Measurements from ENCODE around the gene ITGA3. TPM values are rescaled to one million over a fixed set of nuclear protein-coding genes. Genes with fewer than 3 reads are reported as not detected.
A peak's percentile ranks its signal among the peaks of the same experiment; 100 is the strongest.

ITGA3 gene
- total and polyA plus RNA-seq, 2 of the 13 experiments (the other 11 are each of a cell fraction or from before 2014, with no cell fraction given) = 0.48 to 0.69 TPM

DNA sequence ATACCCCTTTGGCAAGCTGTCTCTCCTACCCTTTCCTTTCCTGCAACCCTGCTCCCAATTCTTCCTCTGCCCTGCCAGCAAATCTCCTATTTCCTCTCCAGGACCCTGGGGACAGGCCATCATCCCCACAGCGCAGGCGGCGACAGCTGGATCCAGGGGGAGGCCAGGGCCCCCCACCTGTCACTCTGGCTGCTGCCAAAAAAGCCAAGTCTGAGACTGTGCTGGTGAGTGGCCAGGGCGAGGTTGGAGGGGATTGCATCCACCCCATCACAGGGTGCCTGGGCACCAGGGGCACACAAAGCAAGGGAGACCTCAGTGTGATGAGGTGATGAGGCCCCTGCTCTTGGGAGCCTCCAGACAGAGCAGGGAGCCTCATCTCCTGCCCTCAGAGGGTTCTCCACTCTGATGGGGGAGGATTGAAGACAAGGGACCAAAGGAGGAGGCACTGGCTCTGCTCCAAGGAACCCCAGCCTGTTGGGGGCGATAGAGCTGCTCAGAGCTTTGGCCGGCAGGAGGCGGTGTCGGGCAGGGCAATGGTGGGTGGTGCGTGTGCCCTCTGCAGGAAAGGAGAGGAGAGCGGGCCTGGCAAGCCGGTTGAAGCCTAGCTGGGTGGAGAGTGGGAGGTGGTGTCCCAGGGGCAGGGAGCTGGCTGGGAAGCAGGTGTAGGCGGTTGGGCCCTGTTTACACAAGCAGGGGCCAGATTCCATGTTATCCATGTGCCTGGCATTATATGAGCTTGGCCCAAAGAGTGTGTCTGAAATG lies 23.6 kb downstream of the ITGA3 start (continued):
- TF ChIP-seq, protein P1, sequence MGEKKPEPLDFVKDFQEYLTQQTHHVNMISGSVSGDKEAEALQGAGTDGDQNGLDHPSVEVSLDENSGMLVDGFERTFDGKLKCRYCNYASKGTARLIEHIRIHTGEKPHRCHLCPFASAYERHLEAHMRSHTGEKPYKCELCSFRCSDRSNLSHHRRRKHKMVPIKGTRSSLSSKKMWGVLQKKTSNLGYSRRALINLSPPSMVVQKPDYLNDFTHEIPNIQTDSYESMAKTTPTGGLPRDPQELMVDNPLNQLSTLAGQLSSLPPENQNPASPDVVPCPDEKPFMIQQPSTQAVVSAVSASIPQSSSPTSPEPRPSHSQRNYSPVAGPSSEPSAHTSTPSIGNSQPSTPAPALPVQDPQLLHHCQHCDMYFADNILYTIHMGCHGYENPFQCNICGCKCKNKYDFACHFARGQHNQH (CRISPR knock-in tag; IDR thresholded peaks at IDR 0.05) = peak; percentile 46; the same call in 1 of the 2 replicates
- TF ChIP-seq TBX2 (CRISPR knock-in tag; IDR thresholded peaks at IDR 0.05; ENCODE audit: borderline replicate concordance) = peak; percentile 36; the same call in 1 of the 2 replicates
- no peak for TF ChIP-seq SYNCRIP (IDR thresholded peaks at IDR 0.05; ENCODE audit: insufficient read depth, low read depth, low read length)
- no peak for TF ChIP-seq ZNF292 (CRISPR knock-in tag; IDR thresholded peaks at IDR 0.05; ENCODE audit: borderline replicate concordance, low read depth)
- TF ChIP-seq JUNB (CRISPR knock-in tag; IDR thresholded peaks at IDR 0.05; ENCODE audit: borderline replicate concordance) = no peak
- TF ChIP-seq RFX1 (IDR thresholded peaks at IDR 0.05) = no peak
- no peak for TF ChIP-seq MED1 (CRISPR knock-in tag; IDR thresholded peaks at IDR 0.05)
- TF ChIP-seq, protein P2, sequence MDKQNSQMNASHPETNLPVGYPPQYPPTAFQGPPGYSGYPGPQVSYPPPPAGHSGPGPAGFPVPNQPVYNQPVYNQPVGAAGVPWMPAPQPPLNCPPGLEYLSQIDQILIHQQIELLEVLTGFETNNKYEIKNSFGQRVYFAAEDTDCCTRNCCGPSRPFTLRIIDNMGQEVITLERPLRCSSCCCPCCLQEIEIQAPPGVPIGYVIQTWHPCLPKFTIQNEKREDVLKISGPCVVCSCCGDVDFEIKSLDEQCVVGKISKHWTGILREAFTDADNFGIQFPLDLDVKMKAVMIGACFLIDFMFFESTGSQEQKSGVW (CRISPR knock-in tag; IDR thresholded peaks at IDR 0.05; ENCODE audit: borderline replicate concordance) = no peak
- TF ChIP-seq NFIC (IDR thresholded peaks at IDR 0.05; ENCODE audit: low read length) = no peak; the same call in 1 of the 2 replicates
- TF ChIP-seq, protein P3, sequence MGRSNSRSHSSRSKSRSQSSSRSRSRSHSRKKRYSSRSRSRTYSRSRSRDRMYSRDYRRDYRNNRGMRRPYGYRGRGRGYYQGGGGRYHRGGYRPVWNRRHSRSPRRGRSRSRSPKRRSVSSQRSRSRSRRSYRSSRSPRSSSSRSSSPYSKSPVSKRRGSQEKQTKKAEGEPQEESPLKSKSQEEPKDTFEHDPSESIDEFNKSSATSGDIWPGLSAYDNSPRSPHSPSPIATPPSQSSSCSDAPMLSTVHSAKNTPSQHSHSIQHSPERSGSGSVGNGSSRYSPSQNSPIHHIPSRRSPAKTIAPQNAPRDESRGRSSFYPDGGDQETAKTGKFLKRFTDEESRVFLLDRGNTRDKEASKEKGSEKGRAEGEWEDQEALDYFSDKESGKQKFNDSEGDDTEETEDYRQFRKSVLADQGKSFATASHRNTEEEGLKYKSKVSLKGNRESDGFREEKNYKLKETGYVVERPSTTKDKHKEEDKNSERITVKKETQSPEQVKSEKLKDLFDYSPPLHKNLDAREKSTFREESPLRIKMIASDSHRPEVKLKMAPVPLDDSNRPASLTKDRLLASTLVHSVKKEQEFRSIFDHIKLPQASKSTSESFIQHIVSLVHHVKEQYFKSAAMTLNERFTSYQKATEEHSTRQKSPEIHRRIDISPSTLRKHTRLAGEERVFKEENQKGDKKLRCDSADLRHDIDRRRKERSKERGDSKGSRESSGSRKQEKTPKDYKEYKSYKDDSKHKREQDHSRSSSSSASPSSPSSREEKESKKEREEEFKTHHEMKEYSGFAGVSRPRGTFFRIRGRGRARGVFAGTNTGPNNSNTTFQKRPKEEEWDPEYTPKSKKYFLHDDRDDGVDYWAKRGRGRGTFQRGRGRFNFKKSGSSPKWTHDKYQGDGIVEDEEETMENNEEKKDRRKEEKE (IDR thresholded peaks at IDR 0.05) = no peak
- peak; percentile 65; the same call in 1 of the 2 replicates for TF ChIP-seq HDAC2 (CRISPR knock-in tag; IDR thresholded peaks at IDR 0.05)
- no peak for TF ChIP-seq THYN1 (CRISPR knock-in tag; IDR thresholded peaks at IDR 0.05; ENCODE audit: borderline replicate concordance, low read depth)
- TF ChIP-seq, protein P4, sequence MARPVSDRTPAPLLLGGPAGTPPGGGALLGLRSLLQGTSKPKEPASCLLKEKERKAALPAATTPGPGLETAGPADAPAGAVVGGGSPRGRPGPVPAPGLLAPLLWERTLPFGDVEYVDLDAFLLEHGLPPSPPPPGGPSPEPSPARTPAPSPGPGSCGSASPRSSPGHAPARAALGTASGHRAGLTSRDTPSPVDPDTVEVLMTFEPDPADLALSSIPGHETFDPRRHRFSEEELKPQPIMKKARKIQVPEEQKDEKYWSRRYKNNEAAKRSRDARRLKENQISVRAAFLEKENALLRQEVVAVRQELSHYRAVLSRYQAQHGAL (CRISPR knock-in tag; IDR thresholded peaks at IDR 0.05; ENCODE audit: not compliant biosample characterization) = no peak
- TF ChIP-seq GATAD2A (CRISPR knock-in tag; IDR thresholded peaks at IDR 0.05) = 0 out of 2 replicates have a peak, but pooled peaks have one; percentile 22
- TF ChIP-seq PAX8 (CRISPR knock-in tag; IDR thresholded peaks at IDR 0.05; ENCODE audit: borderline replicate concordance) = no peak
- no peak for TF ChIP-seq ZBTB42 (CRISPR knock-in tag; IDR thresholded peaks at IDR 0.05)
- TF ChIP-seq TAF15 (IDR thresholded peaks at IDR 0.05; ENCODE audit: low read depth, low read length, poor library complexity, severe bottlenecking) = no peak
- TF ChIP-seq SKI (IDR thresholded peaks at IDR 0.05; ENCODE audit: partially characterized antibody) = no peak
- TF ChIP-seq ZNF788 (CRISPR knock-in tag; IDR thresholded peaks at IDR 0.05; ENCODE audit: borderline replicate concordance) = peak; percentile 66; the same call in 1 of the 2 replicates
- TF ChIP-seq MXD4 (CRISPR knock-in tag; IDR thresholded peaks at IDR 0.05) = no peak
- no peak for TF ChIP-seq KAT8 (CRISPR knock-in tag; IDR thresholded peaks at IDR 0.05)
- TF ChIP-seq HOXA7 (CRISPR knock-in tag; IDR thresholded peaks at IDR 0.05) = no peak
- no peak for TF ChIP-seq ZNF841 (CRISPR knock-in tag; IDR thresholded peaks at IDR 0.05; ENCODE audit: borderline replicate concordance)
